GM12878 (cell line): ENCODE results near the gene PMS1. TPM values are rescaled to one million over a fixed set of nuclear protein-coding genes. Genes with fewer than 3 reads are reported as not detected.

Source experiments
- BHLHE40 ChIP-seq, 2 experiments: fragments of 450-650 bp in 1 of 2; IDR thresholded peaks; 2 replicates each; pipeline ENCODE4 v1.6.1; 2011 to 2017; ENCODE audit warnings: low read depth in 2 of 2, borderline replicate concordance in 1 of 2, improper control_type of control experiment in 1 of 2, low read length in 1 of 2, mild to moderate bottlenecking in 1 of 2
- CREB1 ChIP-seq: IDR thresholded peaks from 2 replicates; pipeline ENCODE4 v1.6.1; 2012; ENCODE audit warnings: low read depth, mild to moderate bottlenecking, inconsistent platforms
- CTCF ChIP-seq, 3 experiments: IDR thresholded peaks in 2 of 3; conservative IDR thresholded peaks in 1 of 3; 2 replicates each; pipeline ENCODE4 v1.5.1; 2011; ENCODE audit warnings: low read depth in 3 of 3, low read length in 3 of 3, mild to moderate bottlenecking in 3 of 3, control low read depth in 2 of 3, moderate library complexity in 2 of 3, inconsistent platforms in 1 of 3, mixed read lengths in 1 of 3; ENCODE audit not compliant: control insufficient read depth in 2 of 3, insufficient read depth in 1 of 3; ENCODE audit errors: extremely low read depth in 1 of 3
- EP300 ChIP-seq, 2 experiments: fragments of 150-350 bp in 1 of 2; IDR thresholded peaks; 2 replicates each; pipeline ENCODE4 v1.6.1; 2011 to 2012; ENCODE audit warnings: low read depth in 2 of 2, low read length in 2 of 2, borderline replicate concordance in 1 of 2, improper control_type of control experiment in 1 of 2, inconsistent platforms in 1 of 2; ENCODE audit not compliant: control insufficient read depth in 1 of 2
- FOXM1 ChIP-seq: IDR thresholded peaks from 2 replicates; pipeline ENCODE4 v1.6.1; 2012; ENCODE audit warnings: low read depth, mild to moderate bottlenecking, inconsistent platforms, low read length, moderate library complexity
- GATAD2B ChIP-seq: fragments of 450-650 bp; conservative IDR thresholded peaks from 2 replicates; pipeline ENCODE4 v1.6.1; 2017; ENCODE audit warnings: low read depth, mild to moderate bottlenecking, moderate library complexity
- HCFC1 ChIP-seq: fragments of 150-350 bp; IDR thresholded peaks from 2 replicates; pipeline ENCODE4 v1.6.1; 2014; ENCODE audit warnings: low read length
- IKZF1 ChIP-seq: fragments of 450-650 bp; conservative IDR thresholded peaks from 2 replicates; pipeline ENCODE4 v1.6.1; 2017; ENCODE audit warnings: antibody characterized with exemption, mild to moderate bottlenecking
- MEF2A ChIP-seq: IDR thresholded peaks from 2 replicates; pipeline ENCODE4 v1.6.1; 2011; ENCODE audit warnings: low read depth, mild to moderate bottlenecking, low read length, moderate library complexity; ENCODE audit not compliant: insufficient read depth
- NFYB ChIP-seq: IDR thresholded peaks from 2 replicates; pipeline ENCODE4 v1.6.1; 2011; ENCODE audit warnings: low read depth, mild to moderate bottlenecking, low read length, improper control_type of control experiment, moderate library complexity; ENCODE audit not compliant: insufficient read depth
- NR2C1 ChIP-seq: fragments of 450-650 bp; IDR thresholded peaks from 2 replicates; pipeline ENCODE4 v1.6.1; 2017; ENCODE audit warnings: antibody characterized with exemption, mild to moderate bottlenecking, moderate library complexity
- NRF1 ChIP-seq: conservative IDR thresholded peaks from 2 replicates; pipeline ENCODE4 v1.6.1; 2011; ENCODE audit warnings: mild to moderate bottlenecking, low read depth, low read length, improper control_type of control experiment
- POLR2AphosphoS2 ChIP-seq: IDR thresholded peaks from 2 replicates; pipeline ENCODE4 v1.6.1; 2011; ENCODE audit warnings: low read depth, mild to moderate bottlenecking, low read length, improper control_type of control experiment, moderate library complexity
- RAD51 ChIP-seq: fragments of 450-650 bp; IDR thresholded peaks from 2 replicates; pipeline ENCODE4 v1.6.1; 2016; ENCODE audit warnings: moderate library complexity, mild to moderate bottlenecking, inconsistent platforms
- RCOR1 ChIP-seq: conservative IDR thresholded peaks from 2 replicates; pipeline ENCODE4 v1.6.1; 2012; ENCODE audit warnings: low read depth, low read length, improper control_type of control experiment
- RFX5 ChIP-seq: IDR thresholded peaks from 2 replicates; pipeline ENCODE4 v1.6.1; 2011; ENCODE audit warnings: low read depth, low read length, improper control_type of control experiment
- SIX5 ChIP-seq: IDR thresholded peaks from 2 replicates; pipeline ENCODE4 v1.6.1; 2011; ENCODE audit warnings: mild to moderate bottlenecking, low read depth, low read length, moderate library complexity; ENCODE audit not compliant: severe bottlenecking
- SP1 ChIP-seq: IDR thresholded peaks from one replicate; pipeline ENCODE4 v1.6.1; 2011; ENCODE audit warnings: low read depth, low read length
- STAT1 ChIP-seq: fragments of 450-650 bp; conservative IDR thresholded peaks from 2 replicates; pipeline ENCODE4 v1.6.1; 2014; ENCODE audit warnings: antibody characterized with exemption, mild to moderate bottlenecking
- ZBTB33 ChIP-seq: fragments of 450-650 bp; IDR thresholded peaks from 2 replicates; pipeline ENCODE4 v1.6.1; 2017; ENCODE audit warnings: mild to moderate bottlenecking
- ZZZ3 ChIP-seq: IDR thresholded peaks from 2 replicates; pipeline ENCODE4 v1.6.1; 2011; ENCODE audit warnings: low read depth; ENCODE audit not compliant: control insufficient read depth, insufficient read length
- polyA plus RNA-seq, 11 experiments: library from polyadenylated mRNA; depleted of rRNA in 4 of 11; unstranded in 6 of 11; stranded (reverse) in 5 of 11; fragments of >200 nt; fragmentation: Nextera tagmentation in 4 of 11; fragmentation: Illumina TruSeq in 1 of 11; extraction: Ambion mirVana in 4 of 11; extraction: Trizol in 1 of 11; gene quantifications; 1 replicate in 1 of 11; 2 replicates in 10 of 11; pipeline versions ENCODE4 v1.2.1 to v1.2.3, GENCODE V29; 2011 to 2016; ENCODE audit warnings: inconsistent platforms in 2 of 11, missing spikeins in 2 of 11, low read depth in 1 of 11
- total RNA-seq, 4 experiments: library from RNA; depleted of rRNA in 3 of 4; stranded (reverse); fragments of >200 nt in 3 of 4; fragmentation: Illumina TruSeq in 1 of 4; extraction: Trizol in 1 of 4; gene quantifications; 2 replicates each; pipeline versions ENCODE4 v1.2.1 to v1.2.3, GENCODE V29; 2013 to 2021
- TF ChIP-seq, protein P1 (sequence below): IDR thresholded peaks from 2 replicates; pipeline ENCODE4 v1.6.1; 2012; ENCODE audit warnings: mild to moderate bottlenecking, low read depth, low read length

PMS1 gene
- total and polyA plus RNA-seq, 10 of the 15 experiments (the other 5 are each of a cell fraction or from before 2014, with no cell fraction given), result 18.7 to 50.6 (median 29.5) TPM

GRCh38 chr2:189783927-189784867 lies at the start of gene PMS1, which contains the start of gene ORMDL1 (continued):
- peak; percentile 74 for TF ChIP-seq GATAD2B
- TF ChIP-seq RCOR1, result no peak
- TF ChIP-seq POLR2AphosphoS2, result peak; percentile 82; the same call in 1 of the 2 replicates
- peak; percentile 57 to 84; a peak in 3 of 4 replicates for TF ChIP-seq BHLHE40 (IDR thresholded peaks at IDR 0.05; ENCODE audit: borderline replicate concordance in 1 of 2, low read depth in 2 of 2, low read length in 1 of 2)
- 0 out of 4 replicates have a peak, but pooled peaks of 1 of the 2 experiments have one; percentile 27 for TF ChIP-seq EP300 (IDR thresholded peaks at IDR 0.05; ENCODE audit: borderline replicate concordance in 1 of 2, control insufficient read depth in 1 of 2, low read depth in 2 of 2, low read length in 2 of 2)
- no peak for TF ChIP-seq RAD51
- TF ChIP-seq NRF1, result peak; percentile 74
- no peak for TF ChIP-seq ZZZ3
- no peak for TF ChIP-seq SIX5
- TF ChIP-seq RFX5, result 0 out of 2 replicates have a peak, but pooled peaks have one; percentile 20
- peak; percentile 91 for TF ChIP-seq NFYB
- TF ChIP-seq SP1, result peak; percentile 91
- TF ChIP-seq MEF2A, result no peak
- peak; percentile 23; the same call in 1 of the 2 replicates for TF ChIP-seq STAT1
- peak; percentile 87 for TF ChIP-seq NR2C1
- TF ChIP-seq ZBTB33, result no peak
- peak; percentile 55 for TF ChIP-seq HCFC1
- TF ChIP-seq CTCF (IDR thresholded peaks at IDR 0.05 in 2 of 3, conservative IDR thresholded peaks at IDR 0.05 in 1 of 3; ENCODE audit: control insufficient read depth in 2 of 3, extremely low read depth in 1 of 3, insufficient read depth in 1 of 3, low read depth in 3 of 3, low read length in 3 of 3), result no peak
- TF ChIP-seq IKZF1, result peak; percentile 92
- TF ChIP-seq FOXM1, result no peak
- peak; percentile 84 for TF ChIP-seq CREB1
- TF ChIP-seq, protein P1, sequence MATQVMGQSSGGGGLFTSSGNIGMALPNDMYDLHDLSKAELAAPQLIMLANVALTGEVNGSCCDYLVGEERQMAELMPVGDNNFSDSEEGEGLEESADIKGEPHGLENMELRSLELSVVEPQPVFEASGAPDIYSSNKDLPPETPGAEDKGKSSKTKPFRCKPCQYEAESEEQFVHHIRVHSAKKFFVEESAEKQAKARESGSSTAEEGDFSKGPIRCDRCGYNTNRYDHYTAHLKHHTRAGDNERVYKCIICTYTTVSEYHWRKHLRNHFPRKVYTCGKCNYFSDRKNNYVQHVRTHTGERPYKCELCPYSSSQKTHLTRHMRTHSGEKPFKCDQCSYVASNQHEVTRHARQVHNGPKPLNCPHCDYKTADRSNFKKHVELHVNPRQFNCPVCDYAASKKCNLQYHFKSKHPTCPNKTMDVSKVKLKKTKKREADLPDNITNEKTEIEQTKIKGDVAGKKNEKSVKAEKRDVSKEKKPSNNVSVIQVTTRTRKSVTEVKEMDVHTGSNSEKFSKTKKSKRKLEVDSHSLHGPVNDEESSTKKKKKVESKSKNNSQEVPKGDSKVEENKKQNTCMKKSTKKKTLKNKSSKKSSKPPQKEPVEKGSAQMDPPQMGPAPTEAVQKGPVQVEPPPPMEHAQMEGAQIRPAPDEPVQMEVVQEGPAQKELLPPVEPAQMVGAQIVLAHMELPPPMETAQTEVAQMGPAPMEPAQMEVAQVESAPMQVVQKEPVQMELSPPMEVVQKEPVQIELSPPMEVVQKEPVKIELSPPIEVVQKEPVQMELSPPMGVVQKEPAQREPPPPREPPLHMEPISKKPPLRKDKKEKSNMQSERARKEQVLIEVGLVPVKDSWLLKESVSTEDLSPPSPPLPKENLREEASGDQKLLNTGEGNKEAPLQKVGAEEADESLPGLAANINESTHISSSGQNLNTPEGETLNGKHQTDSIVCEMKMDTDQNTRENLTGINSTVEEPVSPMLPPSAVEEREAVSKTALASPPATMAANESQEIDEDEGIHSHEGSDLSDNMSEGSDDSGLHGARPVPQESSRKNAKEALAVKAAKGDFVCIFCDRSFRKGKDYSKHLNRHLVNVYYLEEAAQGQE, result no peak
